Camera-type eye (tissue), 1 donor: Measurements from ENCODE around the gene KIFAP3. TPM values are rescaled to one million over a fixed set of nuclear protein-coding genes. Genes with fewer than 3 reads are reported as not detected.

Experiments
- total RNA-seq: library from RNA; depleted of rRNA; stranded (reverse); fragments of >200 nt; gene quantifications from one replicate; pipeline ENCODE4 v1.2.3, GENCODE V29; 2014

The KIFAP3 gene
- 99.8 TPM for total RNA-seq

DNA sequence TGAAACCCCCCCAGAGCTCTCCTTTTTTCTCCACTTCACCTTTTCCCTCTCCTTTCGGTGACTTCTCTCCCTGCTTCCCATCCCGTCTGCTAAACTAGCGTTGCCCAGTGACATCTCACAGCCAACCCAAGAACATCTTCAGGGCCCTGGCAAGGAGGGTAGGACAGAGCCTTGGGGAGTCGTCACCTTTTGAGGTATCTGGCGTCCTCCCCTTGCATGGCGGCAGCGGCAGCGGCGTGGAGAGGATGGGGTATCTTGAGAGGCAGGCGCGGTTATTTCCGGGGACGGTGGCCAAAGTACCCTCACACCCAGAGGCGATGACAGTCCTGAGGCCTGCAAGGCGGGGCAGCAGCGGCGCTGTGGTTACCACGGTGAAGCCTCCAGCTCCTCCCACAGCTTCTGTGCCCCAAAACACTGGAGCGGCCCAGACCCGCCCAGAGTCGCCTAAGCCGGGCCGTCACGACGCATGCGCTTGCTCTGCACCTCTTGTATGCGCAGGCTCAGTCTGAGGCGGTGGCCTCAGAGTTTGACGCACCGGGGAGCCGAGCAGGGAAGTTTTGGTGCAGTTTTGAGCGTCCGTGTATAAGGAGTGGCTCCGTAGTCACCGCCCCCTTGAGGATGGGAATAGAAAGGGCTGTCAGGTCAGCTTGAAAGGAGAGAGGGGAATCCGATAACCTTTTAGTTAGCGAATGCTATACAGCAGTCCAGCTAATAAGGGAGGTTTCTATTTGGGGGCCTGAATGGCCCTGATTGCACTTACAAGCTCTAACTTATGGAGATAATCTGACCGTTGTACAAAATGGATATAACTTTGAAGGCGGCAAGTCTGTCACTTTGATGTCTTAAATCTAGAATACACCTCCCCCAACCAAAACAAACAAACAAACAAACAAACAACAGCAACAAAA, at the start of gene KIFAP3:
TSS of gene KIFAP3 (minus strand) at position 446 of the 908 bp plus-strand sequence. CDS start at position 218, 228 bp downstream.

DNA sequence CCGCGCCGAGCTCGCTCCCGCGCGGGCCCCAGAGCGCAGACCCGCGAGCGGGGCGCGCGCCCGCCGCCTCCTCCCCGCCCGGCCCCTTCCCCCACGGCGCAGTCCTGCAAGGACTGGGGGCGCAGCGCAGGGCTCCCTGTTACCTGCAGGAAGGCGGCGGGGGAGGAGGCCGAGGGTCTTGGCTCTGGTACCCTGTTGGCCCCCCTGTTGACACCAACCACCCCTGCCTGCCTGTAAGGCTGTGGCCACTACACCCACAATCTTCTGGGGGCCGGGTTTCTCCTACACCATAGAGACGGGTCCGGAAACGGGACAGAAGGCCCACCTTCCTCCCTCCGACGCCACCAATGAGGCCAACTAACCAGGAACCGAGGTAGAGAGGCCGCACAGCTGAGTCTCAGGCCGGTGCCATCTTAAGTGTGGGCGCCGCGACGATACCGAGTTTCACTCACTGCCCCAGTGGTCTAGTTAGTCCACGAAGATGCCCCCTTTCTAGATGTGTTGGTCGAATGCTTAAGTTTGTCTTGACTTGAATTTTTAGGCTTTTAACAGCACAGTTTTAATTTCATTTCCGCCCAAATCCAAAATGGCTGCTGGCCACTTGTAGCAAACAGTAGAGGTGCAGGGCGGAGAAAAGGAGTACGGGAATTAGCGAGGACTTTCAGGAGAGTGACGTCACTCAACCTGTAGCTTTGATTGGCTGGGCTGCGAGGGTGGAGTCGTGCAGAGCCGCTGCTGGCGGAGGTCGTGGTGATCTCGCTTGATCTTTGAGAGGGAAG, 180.7 kb downstream of the KIFAP3 start, which contains the start of gene SCYL3:
TSS of gene SCYL3 (minus strand) at position 252 of the 779 bp plus-strand sequence. CDS start 5,056 bp downstream, outside the sequence.

Other genes starting within 250 kb of the KIFAP3 start
- 27.4 TPM for gene SCYL3, start 180.8 kb downstream of the KIFAP3 start, total RNA-seq
- gene NTMT2, start 71.3 kb upstream of the KIFAP3 start, total RNA-seq: 0.99 TPM